GM19438 (cell line): Measurements from ENCODE around the gene PXDC1.

ENCODE experiments used
- ATAC-seq: cut with Tn5 transposase; IDR thresholded peaks from one replicate; pipeline ENCODE4 v1.9.1; 2021; ENCODE audit warnings: low read depth; ENCODE audit not compliant: unreplicated experiment

PXDC1 gene

DNA sequence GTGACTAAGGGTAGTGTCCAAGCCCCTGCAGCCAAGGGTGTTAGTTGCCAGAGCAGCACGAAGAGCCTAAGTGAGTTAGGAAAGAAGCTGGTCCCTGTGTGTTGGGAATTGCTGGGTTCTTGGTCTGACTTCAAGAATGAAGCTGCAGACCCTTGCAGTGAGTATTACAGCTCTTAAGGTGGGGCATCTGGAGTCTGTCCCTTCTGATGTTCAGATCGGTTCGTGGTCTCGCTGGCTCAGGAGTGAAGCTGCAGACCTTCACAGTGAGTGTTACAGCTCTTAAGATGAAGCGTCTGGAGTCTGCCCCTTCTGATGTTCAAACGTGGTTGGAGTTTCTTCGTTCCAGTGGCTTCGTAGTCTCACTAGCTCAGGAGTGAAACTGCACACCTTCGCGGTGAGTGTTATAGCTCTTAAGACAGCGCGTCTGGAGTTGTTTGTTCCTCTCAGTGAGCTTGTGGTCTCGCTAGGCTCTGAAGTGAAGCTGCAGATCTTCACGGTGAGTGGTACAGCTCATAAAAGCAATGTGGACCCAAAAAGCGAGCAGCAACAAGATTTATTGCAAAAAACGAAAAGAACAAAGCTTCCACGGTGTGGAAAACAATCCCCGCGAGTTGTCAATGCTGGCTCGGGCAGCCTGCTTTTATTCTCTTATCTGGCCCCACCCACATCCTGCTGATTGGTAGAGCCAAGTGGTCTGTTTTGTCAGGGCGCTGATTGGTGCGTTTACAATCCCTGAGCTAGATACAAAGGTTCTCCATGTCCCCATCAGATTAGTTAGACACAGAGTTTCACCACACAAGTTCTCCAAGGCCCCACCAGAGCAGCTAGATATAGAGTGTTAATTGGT, 31.8 kb downstream of the PXDC1 start:
- no peak for ATAC-seq

- ATAC-seq: no peak
Observed at GRCh38 chr6:3718407-3718806, 33.1 kb downstream of the PXDC1 start.

GRCh38 chr6:3715285-3715684, 36.2 kb downstream of the PXDC1 start:
- no peak for ATAC-seq

DNA sequence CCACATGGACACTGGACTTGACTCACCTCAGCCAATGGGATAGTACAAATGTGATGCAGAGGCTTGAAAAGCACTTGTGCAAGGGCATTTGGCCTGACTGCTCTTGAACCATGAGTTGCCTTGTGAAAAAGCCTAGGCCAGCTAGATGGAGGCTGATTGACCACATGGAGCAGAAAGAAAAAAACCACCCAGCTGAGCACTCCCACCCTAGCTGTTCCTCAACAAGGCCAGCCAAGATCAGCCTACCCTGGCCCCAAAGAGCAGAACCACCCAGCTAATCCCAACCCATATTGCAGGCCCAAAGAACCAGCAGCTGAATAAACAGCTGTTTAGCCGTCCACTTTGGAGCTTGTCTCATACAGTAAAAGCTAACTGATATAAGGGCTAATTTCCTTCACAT, 36.7 kb downstream of the PXDC1 start:
- no peak for ATAC-seq

GRCh38 chr6:3714111-3714510, 37.4 kb downstream of the PXDC1 start:
- no peak for ATAC-seq

GRCh38 chr6:3712827-3713665, 38.5 kb downstream of the PXDC1 start:
- no peak for ATAC-seq

GRCh38 chr6:3711776-3712175, 39.7 kb downstream of the PXDC1 start:
- ATAC-seq: no peak

- ATAC-seq: no peak
Observed at GRCh38 chr6:3710403-3710802, 41.1 kb downstream of the PXDC1 start.

DNA sequence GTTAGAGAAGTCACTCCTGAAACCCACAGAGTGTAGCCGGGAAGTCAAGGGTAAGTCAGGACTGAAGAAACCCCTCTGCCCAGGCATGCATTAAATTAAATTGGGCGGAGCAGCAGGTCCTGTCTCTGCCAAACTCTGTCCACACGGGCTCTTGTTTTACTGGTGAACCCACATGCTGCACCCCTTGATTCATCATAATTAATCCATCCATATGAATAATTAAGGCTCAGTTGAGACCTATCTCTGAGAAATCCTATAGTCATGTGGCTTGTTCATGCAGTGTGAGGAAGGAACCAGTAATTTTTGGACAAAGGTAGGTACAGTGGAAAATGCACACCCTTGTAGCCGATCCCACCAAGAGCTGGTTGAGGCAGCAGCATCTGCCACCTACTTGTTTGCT, 43.0 kb downstream of the PXDC1 start:
- no peak for ATAC-seq

GRCh38 chr6:3707751-3708412, 43.6 kb downstream of the PXDC1 start:
- no peak for ATAC-seq

GRCh38 chr6:3707024-3707423, 44.5 kb downstream of the PXDC1 start:
- no peak for ATAC-seq

DNA sequence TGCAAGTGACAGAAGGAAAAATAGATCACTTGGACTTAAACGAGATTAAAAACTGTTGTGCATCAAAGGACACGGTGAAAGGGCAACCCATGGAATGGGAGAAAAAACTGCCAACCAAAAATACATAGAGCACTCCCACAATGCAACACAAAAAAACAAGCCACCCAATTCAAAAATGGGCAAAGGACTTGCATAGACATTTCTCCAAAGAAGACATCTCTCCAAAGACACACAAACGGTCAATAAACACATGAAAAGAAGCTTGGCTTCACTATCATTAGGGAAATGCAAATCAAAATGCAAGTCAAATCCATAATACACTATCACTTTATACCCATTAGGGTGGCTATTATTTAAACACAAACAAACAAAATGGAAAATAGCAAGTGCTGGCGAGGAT, 45.0 kb downstream of the PXDC1 start:
- no peak for ATAC-seq

- no peak for ATAC-seq
Observed at GRCh38 chr6:3701631-3702030, 49.9 kb downstream of the PXDC1 start.

GRCh38 chr6:3699231-3699630, 52.3 kb downstream of the PXDC1 start:
- ATAC-seq: no peak

DNA sequence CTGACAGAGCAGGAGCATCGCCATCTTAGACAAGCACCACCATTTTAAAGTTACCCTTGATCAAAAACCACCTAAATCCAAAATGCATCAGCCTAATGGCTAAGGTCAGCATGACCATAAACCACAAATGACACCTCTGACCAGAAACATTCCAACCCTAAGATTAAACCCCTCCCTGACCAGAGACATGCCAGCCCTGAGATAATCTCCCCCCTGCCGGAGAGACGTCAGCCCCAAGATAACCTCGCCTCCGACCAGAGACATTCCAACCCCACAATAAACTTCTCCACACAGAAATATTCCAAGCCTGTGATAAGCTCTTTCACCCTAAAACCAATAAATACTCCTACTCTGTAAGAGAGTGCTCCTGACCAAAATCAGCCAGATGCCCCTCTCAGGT, 53.5 kb downstream of the PXDC1 start:
- ATAC-seq: no peak

GRCh38 chr6:3697609-3698008, 53.9 kb downstream of the PXDC1 start:
- no peak for ATAC-seq

DNA sequence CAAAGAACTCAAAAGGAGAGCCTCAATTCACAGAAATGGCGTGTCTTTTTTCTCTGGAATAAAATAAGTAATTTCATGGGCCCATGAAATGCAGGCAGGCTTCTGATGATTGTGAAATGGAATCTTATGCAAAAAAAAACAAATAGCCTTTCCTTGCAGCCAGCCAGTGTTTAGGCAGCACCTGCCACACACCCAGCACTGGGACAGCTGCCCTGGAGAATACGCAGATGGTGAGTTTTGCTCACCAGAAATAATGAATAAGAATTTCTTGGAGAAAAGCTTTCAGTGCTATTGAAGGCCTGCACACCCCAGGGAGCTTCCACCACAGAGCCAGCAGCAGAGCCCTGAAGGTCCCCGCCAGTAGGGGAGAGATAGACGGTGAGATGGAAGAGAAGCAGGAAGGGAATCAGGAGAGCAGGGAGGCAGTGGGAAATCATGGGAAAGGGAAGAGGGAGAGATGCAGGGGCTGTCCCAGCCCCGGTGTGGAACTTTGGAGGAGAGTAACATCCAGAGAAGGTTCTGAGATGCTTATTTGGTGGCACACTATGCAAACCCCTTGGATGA, 54.9 kb downstream of the PXDC1 start:
- no peak for ATAC-seq

DNA sequence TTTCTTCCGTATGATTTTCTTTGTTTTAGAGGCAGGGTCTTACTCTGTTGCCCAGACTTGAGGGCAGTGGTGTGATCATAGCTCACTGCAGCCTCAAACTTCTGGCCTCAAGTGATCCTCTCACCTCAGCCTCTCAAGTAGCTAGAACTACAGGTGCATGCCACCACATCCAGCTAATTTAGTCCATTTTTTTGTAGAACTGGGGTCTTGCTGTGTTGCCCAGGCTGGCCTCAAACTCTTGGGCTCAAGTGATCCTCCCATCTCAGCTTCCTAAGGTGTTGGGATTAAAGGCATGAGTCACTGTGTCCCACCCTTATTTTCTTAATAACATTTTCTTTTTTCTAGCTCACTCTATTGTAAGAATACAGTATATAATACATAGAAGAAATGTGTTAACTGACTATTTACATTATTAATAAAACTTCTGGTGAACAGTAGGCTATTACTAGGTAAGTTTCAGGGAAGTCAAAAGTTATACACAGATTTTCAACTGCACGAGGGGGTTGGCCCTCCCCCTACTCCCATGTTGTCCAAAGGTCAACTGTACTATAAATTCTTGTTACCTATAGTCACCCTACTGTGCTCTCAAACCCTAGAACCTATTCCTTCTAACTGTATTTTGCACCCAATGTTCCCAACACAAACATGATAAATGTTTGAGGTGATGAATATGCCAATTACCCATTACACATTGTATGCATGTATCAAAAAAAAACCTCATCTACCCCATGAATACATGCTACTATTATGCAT, 56.3 kb downstream of the PXDC1 start:
- no peak for ATAC-seq

DNA sequence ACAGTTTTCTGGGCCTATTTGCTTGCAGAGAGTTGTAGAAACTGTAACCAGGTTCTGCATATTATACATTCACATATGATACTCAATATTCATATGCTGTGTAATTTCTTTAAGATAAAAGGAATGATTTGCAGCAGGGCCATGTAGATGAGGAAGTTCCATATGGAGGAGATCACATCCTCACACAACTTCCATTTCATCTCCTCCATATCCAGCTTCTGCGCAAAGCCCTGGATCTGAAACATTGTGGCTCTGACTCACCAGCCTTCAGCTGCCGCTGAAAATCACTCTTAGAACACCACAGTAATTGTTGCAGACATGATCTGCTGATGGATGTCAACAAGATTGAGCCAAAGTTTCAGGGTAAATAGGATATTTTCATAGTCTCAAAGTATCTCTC, 57.7 kb downstream of the PXDC1 start:
- ATAC-seq: no peak

GRCh38 chr6:3690506-3690905, 61.0 kb downstream of the PXDC1 start:
- ATAC-seq: no peak
